Retina (tissue), 1 donor: ENCODE data around the gene OSBPL9.
"Not testable (repeated sequence)": the region's sequence is repeated elsewhere in the genome, so short reads cannot be mapped to it uniquely, and the experiment has no call there.

ENCODE experiments used
- DNase-seq: peaks from one replicate; pipeline ENCODE4 v3.0.0-alpha.2; 2016

OSBPL9 gene

DNA sequence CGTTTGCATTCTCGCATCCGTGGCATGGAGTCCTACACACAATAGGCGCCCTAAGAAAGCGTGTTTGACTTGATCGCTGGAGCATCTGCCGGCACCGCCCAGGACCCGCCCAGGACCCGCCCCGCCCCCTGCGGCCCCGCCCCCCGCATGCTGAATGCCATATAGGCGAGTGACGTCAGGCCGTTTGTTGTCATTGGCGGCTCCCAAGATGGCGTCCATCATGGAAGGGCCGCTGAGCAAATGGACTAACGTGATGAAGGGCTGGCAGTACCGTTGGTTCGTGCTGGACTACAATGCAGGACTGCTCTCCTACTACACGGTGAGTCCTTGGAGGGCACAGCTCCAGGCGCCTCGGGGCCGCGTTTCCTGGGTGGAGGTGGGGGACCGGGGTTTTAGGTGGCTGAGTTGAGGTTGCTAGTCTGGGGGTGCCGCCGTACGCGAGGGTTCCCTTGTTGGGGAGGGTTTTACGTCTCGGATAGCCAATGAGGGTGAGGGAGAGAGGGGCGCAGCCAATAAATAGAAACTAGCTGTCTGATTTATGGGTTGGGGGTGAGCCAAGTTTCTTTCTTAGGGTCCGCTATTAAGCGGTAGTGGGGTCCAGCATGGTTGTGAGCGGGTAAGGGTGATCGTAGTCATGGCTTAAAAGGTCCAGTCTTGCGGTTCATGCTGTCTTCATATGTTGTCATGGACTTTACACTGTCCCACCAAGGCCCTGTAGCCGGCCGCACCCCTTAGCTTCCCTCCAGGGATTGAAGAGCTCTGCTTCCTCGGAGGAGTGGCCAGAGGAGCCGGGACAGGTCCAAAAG lies at the start of gene OSBPL9:
OSBPL9 (plus strand) TSS at position 190 of the 806 bp plus-strand sequence; CDS start at position 209, 19 bp downstream.
- DNase-seq: peak; percentile 93

DNA sequence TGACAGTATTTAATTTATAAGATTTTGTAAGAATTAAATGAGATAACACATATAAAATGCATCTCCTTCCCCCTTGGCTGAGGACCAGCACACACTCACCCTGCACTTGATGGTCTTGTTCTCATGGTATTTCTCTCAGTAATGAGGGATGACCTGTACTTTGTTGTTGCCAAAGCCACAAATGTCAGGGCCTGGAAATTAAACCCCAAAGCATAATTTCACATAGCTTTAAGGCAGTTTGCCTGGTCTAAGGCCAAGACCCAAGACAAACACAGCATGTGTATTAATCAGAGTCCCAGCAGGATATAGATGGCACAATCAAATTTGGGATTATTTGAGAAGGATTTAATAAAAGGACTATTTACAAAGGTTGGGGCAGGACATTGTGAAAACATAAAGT lies 49.2 kb upstream of the OSBPL9 start:
- DNase-seq: no peak

GRCh38 chr1:51568231-51568935 lies 48.5 kb upstream of the OSBPL9 start:
- no peak for DNase-seq

DNA sequence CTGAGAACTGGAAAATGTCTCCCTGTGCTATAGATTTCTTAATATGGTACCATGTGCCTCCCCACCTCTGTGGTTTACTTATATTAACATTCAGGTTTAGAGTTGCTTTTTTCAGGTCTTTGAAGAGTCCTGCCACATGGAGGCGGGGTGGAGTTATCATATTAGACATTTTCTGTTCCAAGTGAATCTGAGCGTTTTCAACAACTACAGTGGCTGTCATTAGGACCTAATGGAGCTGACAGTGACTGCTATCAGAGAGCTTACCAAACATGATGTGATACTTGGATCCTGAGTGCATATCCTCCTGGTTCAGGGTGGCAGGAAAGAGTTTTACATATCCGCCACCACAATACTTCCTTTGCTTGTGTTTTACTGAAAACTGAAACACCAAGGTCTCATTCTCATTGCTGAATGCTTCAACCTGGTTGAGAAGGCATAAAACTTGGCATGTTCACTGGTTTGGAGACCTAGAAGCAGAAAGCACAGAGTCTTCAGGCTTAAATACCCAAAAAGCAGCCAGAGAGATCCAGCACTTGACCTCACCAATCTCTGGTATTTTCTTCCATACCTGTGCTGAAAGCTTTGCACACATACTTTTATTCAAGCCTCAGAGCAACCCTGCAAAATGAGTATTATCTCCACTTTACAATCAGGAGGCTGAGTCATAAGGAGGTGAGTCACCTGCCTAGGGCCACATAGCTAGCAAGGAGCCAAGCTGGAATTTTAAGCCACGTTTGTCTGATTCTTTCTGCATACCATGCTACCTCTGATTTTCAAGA lies 47.4 kb upstream of the OSBPL9 start:
- no peak for DNase-seq

- DNase-seq: no peak
Measured at GRCh38 chr1:51570063-51570710, 46.7 kb upstream of the OSBPL9 start.

DNA sequence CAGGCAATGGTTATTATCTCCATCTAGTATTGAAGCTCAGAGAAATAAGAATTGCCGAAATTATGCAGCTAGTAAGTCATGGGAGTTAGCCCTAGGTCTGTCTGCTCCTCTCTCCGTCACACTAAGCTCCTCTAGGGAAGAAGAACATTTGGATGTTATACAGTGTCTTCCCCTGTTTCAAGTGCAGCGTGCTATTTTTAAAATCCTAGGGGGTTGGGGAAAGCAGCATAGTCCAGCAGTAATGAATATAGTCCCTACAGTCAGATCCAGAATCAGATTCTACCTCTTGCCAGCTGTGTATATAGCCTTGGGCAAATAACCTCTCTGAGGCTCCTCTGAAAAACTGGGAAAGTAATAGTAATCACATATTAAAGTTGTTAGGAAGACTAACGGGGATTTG lies 44.5 kb upstream of the OSBPL9 start:
- DNase-seq: no peak

DNA sequence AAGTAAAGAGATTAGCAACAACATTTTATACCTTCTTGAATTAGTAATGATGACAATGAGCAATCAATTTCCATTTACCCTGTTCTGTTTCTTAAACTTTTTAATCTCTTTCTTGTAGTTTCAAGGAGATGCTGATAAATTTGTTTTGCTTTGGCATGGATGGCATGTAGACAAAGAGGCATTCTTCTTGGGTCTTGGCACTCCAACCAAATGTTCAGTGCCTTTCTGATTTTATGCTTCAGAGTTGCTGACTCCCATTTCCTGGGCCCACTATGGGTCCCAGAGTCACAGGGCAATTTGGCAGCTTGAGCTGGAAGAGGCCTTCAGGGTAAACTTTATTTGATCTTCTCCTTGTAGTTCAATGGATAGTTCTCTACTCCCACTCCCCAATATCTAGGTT lies 42.1 kb upstream of the OSBPL9 start:
- no peak for DNase-seq

- no peak for DNase-seq
Measured at GRCh38 chr1:51575406-51576084, 41.3 kb upstream of the OSBPL9 start.

- no peak for DNase-seq
Measured at GRCh38 chr1:51576085-51576444, 40.8 kb upstream of the OSBPL9 start.

DNA sequence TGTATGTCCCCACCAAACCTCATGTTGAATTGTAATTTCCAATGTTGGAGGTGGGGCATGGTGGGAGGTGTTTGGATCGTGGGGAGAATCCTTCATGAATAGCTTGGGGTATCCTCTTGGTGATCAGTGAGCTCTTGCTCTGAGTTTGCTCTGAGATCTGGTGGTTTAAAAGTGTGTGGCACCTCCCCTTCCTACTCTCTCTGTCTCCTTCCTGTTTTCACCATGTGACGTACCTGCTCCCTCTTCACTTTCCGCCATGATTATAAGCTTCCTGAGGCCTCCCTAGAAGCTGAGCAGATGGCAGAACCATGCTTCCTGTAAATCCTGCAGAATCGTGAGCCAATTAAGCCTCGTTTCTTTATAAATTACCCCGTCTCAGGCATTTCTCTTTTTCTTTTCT lies 40.0 kb upstream of the OSBPL9 start:
- no peak for DNase-seq

DNA sequence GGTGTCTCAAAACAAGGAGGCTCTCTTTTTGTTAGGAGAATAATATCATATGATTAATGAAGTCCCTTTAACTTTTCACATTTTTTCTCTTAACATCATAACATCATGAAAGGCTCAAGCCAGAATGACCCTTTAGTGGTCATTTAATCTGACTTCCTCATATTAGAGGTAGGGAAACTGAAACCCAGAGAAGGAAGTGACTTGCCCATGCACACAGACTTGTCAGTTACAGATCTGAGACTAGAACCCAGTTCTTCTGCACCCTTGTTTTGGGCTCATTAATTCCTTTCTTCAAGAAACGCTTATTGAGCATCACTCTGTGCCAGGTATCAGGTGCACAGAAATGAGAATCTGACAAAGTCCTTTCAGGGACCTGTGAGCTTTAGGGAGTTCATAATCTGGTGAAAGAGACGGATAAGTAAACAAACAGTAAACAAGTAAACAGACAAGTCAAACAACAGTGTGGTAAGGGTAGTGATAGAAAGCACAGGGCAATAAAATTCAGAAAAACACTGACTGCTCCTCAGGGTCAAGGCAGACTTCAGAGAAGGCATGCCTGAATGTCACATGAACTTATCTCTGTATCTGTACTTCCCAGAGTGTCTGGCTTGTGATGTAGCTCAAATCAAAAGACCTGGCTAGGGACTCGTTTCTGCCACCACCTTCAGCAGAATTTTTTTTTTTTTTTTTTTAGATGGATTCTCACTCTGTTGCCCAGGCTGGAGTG lies 38.3 kb upstream of the OSBPL9 start:
- DNase-seq: no peak

GRCh38 chr1:51581238-51581637 lies 35.7 kb upstream of the OSBPL9 start:
- no peak for DNase-seq

GRCh38 chr1:51583532-51583931 lies 33.4 kb upstream of the OSBPL9 start:
- DNase-seq: no peak

- DNase-seq: no peak
Measured at GRCh38 chr1:51584021-51584420, 32.9 kb upstream of the OSBPL9 start.

DNA sequence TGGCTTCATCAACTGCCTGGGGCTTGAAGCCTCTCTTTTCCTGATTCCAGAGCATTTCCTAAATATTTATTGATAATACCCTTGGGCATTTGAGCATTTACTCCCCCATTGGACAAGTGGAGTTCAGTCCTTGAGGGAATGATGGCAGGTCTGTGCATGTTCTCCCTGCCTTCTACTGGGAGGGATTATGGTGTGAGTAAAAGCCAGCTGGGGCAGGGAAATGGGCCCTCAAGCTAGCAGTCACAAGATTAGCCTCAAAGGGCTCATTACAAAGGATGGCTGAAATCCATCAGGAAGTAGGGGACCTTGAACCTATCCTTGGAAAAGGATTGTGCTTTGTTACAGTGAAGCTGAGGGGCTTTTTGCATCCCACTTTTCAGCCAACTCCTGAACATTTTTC lies 24.2 kb upstream of the OSBPL9 start:
- no peak for DNase-seq

DNA sequence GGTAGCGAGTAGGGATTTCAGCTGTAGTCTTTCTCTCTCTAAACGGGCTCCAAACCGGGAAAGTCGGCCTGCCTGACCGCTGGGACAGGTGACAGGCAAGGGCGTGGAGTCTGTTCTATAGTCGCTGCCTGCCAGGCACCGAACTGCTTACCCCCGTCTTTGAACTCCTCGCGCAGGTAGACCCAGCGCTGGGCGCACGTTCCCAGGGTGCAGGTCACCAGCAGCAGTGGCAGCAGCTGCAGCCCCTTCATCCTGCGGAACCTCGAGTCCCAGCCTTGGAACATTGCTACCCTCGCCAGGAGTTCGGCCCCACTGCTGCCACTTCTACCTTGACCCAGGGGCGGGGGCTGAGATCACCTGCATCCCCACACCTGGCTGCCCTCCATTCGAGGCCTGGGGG lies 22.2 kb upstream of the OSBPL9 start:
- DNase-seq: no peak

DNA sequence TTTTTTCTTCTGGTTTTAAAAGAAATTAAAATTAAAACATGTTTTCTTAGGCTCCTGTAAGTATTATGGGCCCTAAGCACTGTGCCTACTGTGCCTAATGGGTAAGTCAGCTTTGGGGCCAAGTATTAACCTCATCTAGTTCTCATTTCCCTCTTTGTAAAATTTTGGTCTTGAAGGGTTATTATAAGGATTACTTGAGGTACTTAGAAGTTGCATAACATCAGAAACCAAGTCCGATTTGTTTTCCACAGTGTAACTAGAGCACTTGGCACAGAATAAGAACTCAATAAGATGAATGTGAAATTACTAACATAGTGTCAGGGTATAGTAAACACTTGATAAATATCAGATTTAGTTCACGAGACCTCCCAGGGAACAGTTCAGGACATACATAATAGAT lies 16.4 kb upstream of the OSBPL9 start:
- DNase-seq: no peak

GRCh38 chr1:51600965-51601364 lies 15.9 kb upstream of the OSBPL9 start:
- no peak for DNase-seq

GRCh38 chr1:51605961-51606723 lies 10.8 kb upstream of the OSBPL9 start:
- DNase-seq: no peak

GRCh38 chr1:51607681-51608095 lies 9.2 kb upstream of the OSBPL9 start:
- DNase-seq: no peak

GRCh38 chr1:51610104-51610503 lies 6.8 kb upstream of the OSBPL9 start:
- DNase-seq: not testable (repeated sequence)
